ENCODE measurements around the gene RTL5.

The RTL5 gene

GRCh38 chrX:72094894-72095293 is 36.8 kb downstream of the RTL5 start:
- no peak for TF ChIP-seq Cebpa-rat (IDR thresholded peaks at IDR 0.05)
- H3K36me3 ChIP-seq: no peaks in the 10 kb centered on the region
- H3K9ac ChIP-seq: no peak overlapping the region; a peak in 1 of 22 replicates
- H3K4me3 ChIP-seq: no peak overlapping the region
- no peaks in the 10 kb centered on the region for H4K20me1 ChIP-seq
- peak overlapping the region in 3 of 11 experiments; percentile 16 to 68 (median 54); a peak in 4 of 22 replicates for H3K27ac ChIP-seq
- H3K4me2 ChIP-seq: peak overlapping the region in 5 of 11 experiments; percentile 4 to 79 (median 50); a peak in 6 of 22 replicates
- H3K9me3 ChIP-seq (replicated peaks in 1 of 11): peaks cover 0 to 6% (median 0%) of the 10 kb centered on the region in 11 experiments; a peak in 1 of 22 replicates
- peaks cover 51 to 95% (median 80%) of the 10 kb centered on the region in 11 experiments for H3K27me3 ChIP-seq
- peaks cover 0 to 56% (median 36%) of the 10 kb centered on the region in 10 experiments; a peak in 16 of 20 replicates for H3K4me1 ChIP-seq

GRCh38 chrX:72089254-72089653 is 42.5 kb downstream of the RTL5 start:
- Histone ChIP-seq H3K9ac (no peak overlapping the region), H3K4me3 (no peak overlapping the region), H3K36me3 (no peaks in the 10 kb centered on the region), H3K27ac (no peak overlapping the region), H3K4me1 (peaks cover 0 to under 1% (median 0%) of the 10 kb centered on the region in 10 experiments; a peak in 2 of 20 replicates), H4K20me1 (no peaks in the 10 kb centered on the region; a peak in 1 of 22 replicates), H3K27me3 (peaks cover 30 to 88% (median 79%) of the 10 kb centered on the region in 11 experiments), H3K9me3 (replicated peaks in 1 of 11) (peaks cover 0 to 5% (median 0%) of the 10 kb centered on the region in 11 experiments; a peak in 1 of 22 replicates), H3K4me2 (no peak overlapping the region)
- no peak for TF ChIP-seq Cebpa-rat (IDR thresholded peaks at IDR 0.05)

- Histone ChIP-seq H3K27ac (no peak overlapping the region), H3K4me1 (no peaks in the 10 kb centered on the region), H3K9me3 (replicated peaks in 1 of 11) (peaks cover 0 to 5% (median 0%) of the 10 kb centered on the region in 11 experiments; a peak in 1 of 22 replicates), H3K36me3 (no peaks in the 10 kb centered on the region), H3K9ac (no peak overlapping the region), H3K4me2 (no peak overlapping the region), H3K27me3 (peaks cover 30 to 88% (median 80%) of the 10 kb centered on the region in 11 experiments), H4K20me1 (no peaks in the 10 kb centered on the region; a peak in 1 of 22 replicates), H3K4me3 (no peak overlapping the region)
- TF ChIP-seq Cebpa-rat (IDR thresholded peaks at IDR 0.05): no peak
Measured at GRCh38 chrX:72088761-72089160, 43.0 kb downstream of the RTL5 start.

- H3K27ac ChIP-seq: no peak overlapping the region
- no peaks in the 10 kb centered on the region for H3K4me1 ChIP-seq
- no peak overlapping the region for H3K9ac ChIP-seq
- TF ChIP-seq Cebpa-rat (IDR thresholded peaks at IDR 0.05): no peak
- no peak overlapping the region for H3K4me3 ChIP-seq
- H3K27me3 ChIP-seq: peaks cover 21 to 86% (median 78%) of the 10 kb centered on the region in 11 experiments
- no peak overlapping the region for H3K4me2 ChIP-seq
- no peaks in the 10 kb centered on the region for H3K36me3 ChIP-seq
- no peaks in the 10 kb centered on the region for H3K9me3 ChIP-seq (replicated peaks in 1 of 11)
- H4K20me1 ChIP-seq: no peaks in the 10 kb centered on the region; a peak in 3 of 22 replicates
Measured at GRCh38 chrX:72086995-72087394, 44.7 kb downstream of the RTL5 start.

- no peak for TF ChIP-seq Cebpa-rat (IDR thresholded peaks at IDR 0.05)
- H3K27me3 ChIP-seq: peaks cover 16 to 89% (median 76%) of the 10 kb centered on the region in 11 experiments; a peak in 21 of 22 replicates
Measured at GRCh38 chrX:72084114-72084513, 47.6 kb downstream of the RTL5 start.

GRCh38 chrX:72083291-72083690 is 48.4 kb downstream of the RTL5 start:
- H3K4me1 ChIP-seq: peaks cover 0 to 34% (median 23%) of the 10 kb centered on the region in 10 experiments; a peak in 13 of 20 replicates
- no peak overlapping the region for H3K27ac ChIP-seq
- no peaks in the 10 kb centered on the region for H3K36me3 ChIP-seq
- no peak overlapping the region for H3K4me3 ChIP-seq
- no peak for TF ChIP-seq Cebpa-rat (IDR thresholded peaks at IDR 0.05)
- H3K9me3 ChIP-seq (replicated peaks in 1 of 11): no peaks in the 10 kb centered on the region
- no peaks in the 10 kb centered on the region; a peak in 3 of 22 replicates for H4K20me1 ChIP-seq
- H3K27me3 ChIP-seq: peaks cover 12 to 89% (median 76%) of the 10 kb centered on the region in 11 experiments; a peak in 21 of 22 replicates
- H3K4me2 ChIP-seq: no peak overlapping the region
- no peak overlapping the region for H3K9ac ChIP-seq

More at GRCh38 chrX:72084114-72084513, 47.6 kb downstream of the RTL5 start:
- H3K4me3 ChIP-seq: no peak overlapping the region
- H3K27ac ChIP-seq: no peak overlapping the region
- H3K9ac ChIP-seq: no peak overlapping the region
- H3K4me1 ChIP-seq: peaks cover 0 to 26% (median 16%) of the 10 kb centered on the region in 10 experiments; a peak in 13 of 20 replicates
- H3K4me2 ChIP-seq: no peak overlapping the region
- no peaks in the 10 kb centered on the region for H3K36me3 ChIP-seq
- H4K20me1 ChIP-seq: no peaks in the 10 kb centered on the region; a peak in 3 of 22 replicates
- no peaks in the 10 kb centered on the region for H3K9me3 ChIP-seq (replicated peaks in 1 of 11)

- Histone ChIP-seq H3K9ac (no peak overlapping the region), H3K4me1 (peaks cover 0 to 45% (median 29%) of the 10 kb centered on the region in 10 experiments; a peak in 13 of 20 replicates), H3K27me3 (peaks cover 21 to 95% (median 84%) of the 10 kb centered on the region in 11 experiments), H3K27ac (no peak overlapping the region), H4K20me1 (no peaks in the 10 kb centered on the region; a peak in 4 of 22 replicates), H3K4me2 (peak overlapping the region in 2 of 11 experiments; percentile 66 to 76; a peak in 2 of 22 replicates), H3K4me3 (no peak overlapping the region), H3K9me3 (replicated peaks in 1 of 11) (no peaks in the 10 kb centered on the region), H3K36me3 (no peaks in the 10 kb centered on the region)
- no peak for TF ChIP-seq Cebpa-rat (IDR thresholded peaks at IDR 0.05)
Measured at GRCh38 chrX:72081605-72082320, 50.0 kb downstream of the RTL5 start.

GRCh38 chrX:72080800-72081199 is 50.9 kb downstream of the RTL5 start:
- H3K27ac ChIP-seq: no peak overlapping the region
- peak overlapping the region in 6 of 11 experiments; percentile 23 to 76 (median 72); a peak in 10 of 22 replicates for H3K4me2 ChIP-seq
- no peaks in the 10 kb centered on the region for H3K36me3 ChIP-seq
- H3K9ac ChIP-seq: no peak overlapping the region
- no peaks in the 10 kb centered on the region for H3K9me3 ChIP-seq (replicated peaks in 1 of 11)
- TF ChIP-seq Cebpa-rat (IDR thresholded peaks at IDR 0.05): no peak
- H4K20me1 ChIP-seq: no peaks in the 10 kb centered on the region; a peak in 4 of 22 replicates
- H3K27me3 ChIP-seq: peaks cover 21 to 99% (median 89%) of the 10 kb centered on the region in 11 experiments
- peaks cover 0 to 45% (median 29%) of the 10 kb centered on the region in 10 experiments; a peak in 13 of 20 replicates for H3K4me1 ChIP-seq
- H3K4me3 ChIP-seq: no peak overlapping the region

- H3K9ac ChIP-seq: peak overlapping the region in 3 of 11 experiments; percentile 29 to 48 (median 39); a peak in 2 of 22 replicates
- H3K9me3 ChIP-seq (replicated peaks in 1 of 11): no peaks in the 10 kb centered on the region
- H3K4me3 ChIP-seq: no peak overlapping the region; a peak in 1 of 20 replicates
- no peak for TF ChIP-seq Cebpa-rat (IDR thresholded peaks at IDR 0.05)
- no peaks in the 10 kb centered on the region; a peak in 4 of 22 replicates for H4K20me1 ChIP-seq
- no peaks in the 10 kb centered on the region for H3K36me3 ChIP-seq
- peaks cover 27 to 99% (median 88%) of the 10 kb centered on the region in 11 experiments for H3K27me3 ChIP-seq
- peaks cover 0 to 45% (median 29%) of the 10 kb centered on the region in 10 experiments; a peak in 13 of 20 replicates for H3K4me1 ChIP-seq
- peak overlapping the region in 8 of 11 experiments; percentile 6 to 76 (median 68); a peak in 14 of 22 replicates for H3K4me2 ChIP-seq
- H3K27ac ChIP-seq: peak overlapping the region in 6 of 11 experiments; percentile 18 to 74 (median 50); a peak in 9 of 22 replicates
Measured at GRCh38 chrX:72080150-72080549, 51.6 kb downstream of the RTL5 start.

All from BLaER1 treated with 17β-estradiol and CSF1 and Interleukin-3, amounts not matched to agents 10 nM and 100 nM (cell line).